Skeletal muscle satellite cell (primary cell): ENCODE data around the gene PPM1G.

Experiments
- H3K27me3 ChIP-seq: 2 replicates; pipeline ENCODE4 v1.7.0; 2013; ENCODE audit warnings: low read length; ENCODE audit not compliant: control insufficient read depth, insufficient read depth
- H3K36me3 ChIP-seq: 2 replicates; pipeline ENCODE4 v1.7.0; 2013; ENCODE audit warnings: mild to moderate bottlenecking, control low read depth, low read length; ENCODE audit not compliant: insufficient read depth
- H3K4me1 ChIP-seq: 2 replicates; pipeline ENCODE4 v1.7.0; 2013; ENCODE audit warnings: low read length; ENCODE audit not compliant: control insufficient read depth, insufficient read depth
- H3K4me2 ChIP-seq: 2 replicates; pipeline ENCODE4 v1.7.0; 2013; ENCODE audit warnings: mild to moderate bottlenecking, low read length
- H3K4me3 ChIP-seq: 2 replicates; pipeline ENCODE4 v1.7.0; 2013; ENCODE audit warnings: low read length
- H3K9ac ChIP-seq: 2 replicates; pipeline ENCODE4 v1.7.0; 2013; ENCODE audit warnings: mild to moderate bottlenecking, low read depth, low read length, moderate library complexity
- H3K9me3 ChIP-seq: replicated peaks from 2 replicates; pipeline ENCODE4 v1.7.0; 2013; ENCODE audit warnings: mild to moderate bottlenecking, control low read depth, low read length

Gene PPM1G

GRCh38 chr2:27350106-27350693, 59.2 kb downstream of the PPM1G start:
- Histone ChIP-seq H3K4me1 (peaks cover 22% of the 10 kb centered on the region), H3K36me3 (no peaks in the 10 kb centered on the region), H3K9ac (no peak overlapping the region), H3K27me3 (no peaks in the 10 kb centered on the region), H3K4me2 (no peak overlapping the region), H3K9me3 (no peaks in the 10 kb centered on the region), H3K4me3 (no peak overlapping the region)

GRCh38 chr2:27347641-27348040, 61.8 kb downstream of the PPM1G start:
- no peaks in the 10 kb centered on the region for H3K9me3 ChIP-seq
- H3K36me3 ChIP-seq, result peaks cover 2% of the 10 kb centered on the region
- H3K4me3 ChIP-seq, result no peak overlapping the region
- no peak overlapping the region for H3K4me2 ChIP-seq
- peaks cover 4% of the 10 kb centered on the region for H3K4me1 ChIP-seq
- no peaks in the 10 kb centered on the region for H3K27me3 ChIP-seq
- no peak overlapping the region for H3K9ac ChIP-seq

GRCh38 chr2:27336173-27336572, 73.2 kb downstream of the PPM1G start:
- Histone ChIP-seq H3K4me3 (no peak overlapping the region), H3K36me3 (peaks cover 52% of the 10 kb centered on the region), H3K27me3 (no peaks in the 10 kb centered on the region), H3K9ac (no peak overlapping the region), H3K4me2 (no peak overlapping the region), H3K4me1 (no peaks in the 10 kb centered on the region), H3K9me3 (no peaks in the 10 kb centered on the region)

DNA sequence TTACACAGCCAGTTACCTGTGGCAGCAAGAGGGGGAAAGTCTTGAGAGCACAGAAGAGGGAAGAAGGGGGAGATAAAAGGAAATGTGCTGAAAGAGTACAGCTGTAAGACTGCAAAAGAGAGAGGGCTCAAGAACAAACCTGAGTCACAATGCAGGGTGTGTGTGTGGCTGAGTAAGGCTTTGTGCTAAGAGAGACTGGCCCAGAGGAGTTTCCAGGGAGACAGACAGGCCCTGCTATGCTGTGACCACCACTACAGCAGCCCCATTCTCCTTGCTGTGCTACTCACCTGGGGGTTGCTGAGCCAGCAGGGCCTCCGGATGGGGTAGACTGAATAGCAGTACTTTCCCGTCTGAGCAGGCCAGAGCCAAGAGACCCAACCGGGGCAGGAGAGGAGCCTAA, 74.1 kb downstream of the PPM1G start:
- Histone ChIP-seq H3K9me3 (no peaks in the 10 kb centered on the region), H3K4me1 (no peaks in the 10 kb centered on the region), H3K27me3 (no peaks in the 10 kb centered on the region), H3K9ac (no peak overlapping the region), H3K4me3 (no peak overlapping the region), H3K4me2 (no peak overlapping the region), H3K36me3 (peaks cover 52% of the 10 kb centered on the region)
